IPS DF 6.9 (cell line): ENCODE results near the gene RPL22.
A peak's percentile ranks its signal among the peaks of the same experiment; 100 is the strongest.

Experiments used
- DNase-seq: peaks from one replicate; pipeline ENCODE4 v3.0.0-alpha.2; 2013; ENCODE audit warnings: low read depth, low spot score
- H3K27ac ChIP-seq: one replicate; pipeline ENCODE4 v1.5.1; 2013; ENCODE audit warnings: low read length, control low read depth
- H3K27me3 ChIP-seq: 2 replicates; pipeline ENCODE4 v1.6.1; 2013; ENCODE audit warnings: mild to moderate bottlenecking, low read length; ENCODE audit not compliant: control insufficient read depth, insufficient read depth
- H3K36me3 ChIP-seq: 2 replicates; pipeline ENCODE4 v1.6.1; 2013; ENCODE audit warnings: low read length; ENCODE audit not compliant: control insufficient read depth, insufficient read depth
- H3K4me1 ChIP-seq: 2 replicates; pipeline ENCODE4 v1.6.1; 2013; ENCODE audit warnings: low read length; ENCODE audit not compliant: control insufficient read depth, insufficient read depth
- H3K4me3 ChIP-seq: 2 replicates; pipeline ENCODE4 v1.5.1; 2013; ENCODE audit warnings: mild to moderate bottlenecking, low read length
- H3K9me3 ChIP-seq: 2 replicates; pipeline ENCODE4 v1.6.1; 2013; ENCODE audit warnings: low read length, inconsistent platforms; ENCODE audit not compliant: control insufficient read depth, insufficient read depth
- WGBS: extraction: QIAGEN DNeasy Blood & Tissue Kit; methylation state at CpG from one replicate; pipeline ENCODE4 v1.1.7; 2013; ENCODE audit warnings: mixed read lengths, missing lambda C conversion rate; ENCODE audit not compliant: insufficient read length, insufficient coverage; 5-methylcytosine and 5-hydroxymethylcytosine counted together

Gene RPL22

DNA sequence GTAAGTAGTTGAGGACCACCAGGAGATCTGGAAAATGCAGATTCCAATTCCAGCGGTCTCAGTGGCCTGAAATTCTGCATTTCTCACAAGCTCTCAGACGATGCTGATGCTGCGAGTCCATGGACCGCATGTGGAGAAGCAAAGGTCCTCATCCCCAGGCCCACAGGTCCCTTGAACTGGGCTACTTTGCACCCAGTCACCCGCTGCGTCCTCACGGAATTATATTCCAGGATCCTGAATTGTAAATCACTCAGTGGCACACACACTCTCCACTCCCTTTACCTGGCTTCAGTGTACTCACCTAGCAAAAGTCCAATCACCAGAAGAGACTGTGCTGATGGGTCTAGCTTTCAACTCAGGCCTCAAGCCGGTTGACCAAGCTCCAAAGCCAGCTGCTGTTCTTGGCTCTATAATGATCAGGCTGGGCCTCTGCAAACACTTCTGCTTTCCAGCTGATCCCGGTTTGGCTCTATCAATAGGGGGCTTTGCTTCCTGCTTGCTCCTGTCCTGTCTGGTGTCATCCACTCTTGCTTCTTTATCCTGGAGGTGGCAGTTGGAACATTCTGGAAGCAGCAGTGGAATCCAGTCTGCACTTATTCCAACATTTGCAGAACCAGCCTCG lies 904 bp upstream of the RPL22 start:
- Histone ChIP-seq H3K4me3 (peak overlapping the region; percentile 26; the same call in 1 of the 2 replicates), H3K36me3 (peaks cover 7% of the 10 kb centered on the region; the same call in 1 of the 2 replicates), H3K4me1 (peaks cover 4% of the 10 kb centered on the region; the same call in 1 of the 2 replicates), H3K9me3 (no peaks in the 10 kb centered on the region), H3K27me3 (no peaks in the 10 kb centered on the region), H3K27ac (no peak overlapping the region)
- DNase-seq: no peak
- WGBS: no CpG with 5 or more reads among the region's 10 CpGs

DNA sequence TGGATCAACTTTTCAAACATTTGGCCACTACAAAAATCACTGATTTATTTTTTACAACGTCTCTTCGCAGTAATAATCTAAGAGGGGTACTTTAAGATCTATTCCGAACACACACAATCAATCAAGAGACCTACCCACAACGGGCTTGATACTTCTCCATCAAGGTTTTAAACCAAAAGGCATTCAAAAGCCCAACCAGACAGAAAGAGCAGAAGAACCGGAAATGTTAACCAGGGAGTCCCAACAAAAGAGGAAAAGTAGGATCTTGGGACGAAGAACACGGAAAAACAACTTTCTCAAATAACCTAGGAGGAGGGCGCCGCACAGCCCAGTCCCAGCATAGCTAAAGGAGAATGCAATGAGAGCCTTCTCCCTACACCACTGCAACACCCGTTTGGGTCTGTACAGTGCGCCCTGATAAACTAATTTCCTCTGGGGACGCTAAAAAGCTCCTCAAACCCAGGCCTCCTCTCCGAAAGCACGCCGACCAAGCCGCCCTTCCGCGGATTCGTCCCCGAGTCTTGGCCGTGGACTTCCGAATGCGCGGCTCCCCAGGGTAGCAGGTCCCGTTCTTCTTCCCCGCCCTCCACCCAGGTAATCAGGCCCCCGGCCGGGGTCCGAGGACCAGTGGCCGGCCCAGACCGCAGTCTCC lies 623 bp downstream of the RPL22 start:
- WGBS: no CpG with 5 or more reads among the region's 31 CpGs

DNA sequence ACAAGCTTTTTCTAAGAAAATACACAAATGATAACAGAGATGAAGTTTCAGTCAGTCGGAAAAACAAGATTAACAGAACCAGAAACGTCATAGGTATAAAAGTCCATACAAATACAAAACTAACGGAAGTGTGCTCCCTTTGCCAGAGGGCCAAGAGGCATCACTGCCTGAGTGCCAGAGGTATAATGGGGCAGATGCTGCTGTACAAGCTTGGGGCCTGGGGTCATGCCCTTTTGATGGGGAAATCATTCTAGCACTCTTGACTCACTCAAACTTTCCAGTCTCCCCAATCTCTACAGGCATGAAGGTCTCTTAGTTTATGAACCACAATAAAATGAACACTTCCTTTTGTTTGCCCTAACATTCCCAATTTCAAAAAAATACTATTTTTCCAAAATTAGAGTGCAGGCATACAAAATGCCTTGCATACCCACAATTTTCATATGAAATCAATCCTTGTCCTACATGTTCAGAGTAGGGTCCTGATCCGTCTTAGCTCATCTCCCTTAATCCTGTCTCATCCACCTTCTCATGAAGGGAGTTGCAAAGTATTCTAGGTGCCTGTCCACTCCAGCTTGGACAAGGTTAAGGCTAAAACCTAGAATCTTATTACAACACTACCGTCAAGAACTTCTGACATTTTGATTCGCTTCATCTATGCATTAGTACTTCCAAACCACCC lies 1.5 kb downstream of the RPL22 start:
- DNase-seq: no peak
- H3K4me1 ChIP-seq: peaks cover 4% of the 10 kb centered on the region; the same call in 1 of the 2 replicates
- WGBS: no CpG with 5 or more reads among the region's 6 CpGs
- H3K27me3 ChIP-seq: no peaks in the 10 kb centered on the region
- H3K4me3 ChIP-seq: peak overlapping the region; percentile 71; the same call in 1 of the 2 replicates
- H3K27ac ChIP-seq: no peak overlapping the region
- H3K36me3 ChIP-seq: peaks cover 19% of the 10 kb centered on the region; the same call in 1 of the 2 replicates
- no peaks in the 10 kb centered on the region for H3K9me3 ChIP-seq

More for the DNA sequence above, 623 bp downstream of the RPL22 start:
- Histone ChIP-seq H3K36me3 (peaks cover 13% of the 10 kb centered on the region; the same call in 1 of the 2 replicates), H3K4me3 (peak overlapping the region; percentile 71), H3K9me3 (no peaks in the 10 kb centered on the region), H3K27ac (no peak overlapping the region), H3K4me1 (peaks cover 4% of the 10 kb centered on the region; the same call in 1 of the 2 replicates), H3K27me3 (no peaks in the 10 kb centered on the region)
- DNase-seq: no peak

DNA sequence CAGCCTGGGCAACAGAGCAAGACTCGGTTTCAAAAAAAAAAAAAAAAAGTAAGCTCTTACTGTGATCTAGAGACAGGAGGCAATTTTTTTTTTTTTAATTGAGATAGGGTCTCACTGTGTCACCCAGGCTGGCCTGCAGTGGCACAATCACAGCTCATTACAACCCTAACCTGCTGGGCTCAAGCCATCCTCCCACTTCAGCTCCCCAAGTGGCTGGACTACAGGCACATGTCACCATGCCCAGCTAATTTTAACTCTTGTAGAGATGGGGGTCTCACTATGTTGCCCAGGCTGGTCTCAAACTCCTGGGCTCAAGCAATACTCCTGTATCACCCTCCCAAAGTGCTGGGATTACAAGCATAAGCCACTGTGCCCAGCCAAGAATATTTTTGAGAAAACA lies 7.4 kb downstream of the RPL22 start:
- Histone ChIP-seq H3K4me1 (no peaks in the 10 kb centered on the region), H3K9me3 (no peaks in the 10 kb centered on the region), H3K4me3 (no peak overlapping the region), H3K27ac (no peak overlapping the region), H3K36me3 (peaks cover 38% of the 10 kb centered on the region; the same call in 1 of the 2 replicates), H3K27me3 (no peaks in the 10 kb centered on the region)
- no peak for DNase-seq
- WGBS: no CpG with 5 or more reads among the region's 1 CpG

DNA sequence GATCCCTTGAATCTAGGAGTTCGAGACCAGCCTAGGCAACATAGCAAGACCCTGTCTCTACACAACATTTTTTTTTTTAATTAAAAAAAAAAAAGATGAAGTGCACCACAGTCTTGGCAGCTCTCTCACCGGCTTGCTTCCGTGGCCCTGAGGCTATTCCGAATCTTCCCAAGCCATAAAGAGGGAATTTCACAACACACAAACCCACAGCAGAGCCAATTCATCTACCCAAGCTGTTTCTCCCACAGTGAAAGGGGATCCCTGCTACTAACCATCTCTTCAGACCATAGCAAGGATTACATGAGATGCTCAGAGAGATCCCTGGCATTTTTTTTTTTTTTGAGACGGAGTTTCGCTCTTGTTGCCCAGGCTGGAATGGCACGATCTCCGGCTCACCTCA lies 10.9 kb downstream of the RPL22 start:
- H3K27me3 ChIP-seq: no peaks in the 10 kb centered on the region
- WGBS: no CpG with 5 or more reads among the region's 8 CpGs
- H3K9me3 ChIP-seq: no peaks in the 10 kb centered on the region
- H3K36me3 ChIP-seq: peaks cover 29% of the 10 kb centered on the region; the same call in 1 of the 2 replicates
- H3K4me3 ChIP-seq: no peak overlapping the region
- peaks cover 3% of the 10 kb centered on the region; the same call in 1 of the 2 replicates for H3K4me1 ChIP-seq
- no peak for DNase-seq
- no peak overlapping the region for H3K27ac ChIP-seq

DNA sequence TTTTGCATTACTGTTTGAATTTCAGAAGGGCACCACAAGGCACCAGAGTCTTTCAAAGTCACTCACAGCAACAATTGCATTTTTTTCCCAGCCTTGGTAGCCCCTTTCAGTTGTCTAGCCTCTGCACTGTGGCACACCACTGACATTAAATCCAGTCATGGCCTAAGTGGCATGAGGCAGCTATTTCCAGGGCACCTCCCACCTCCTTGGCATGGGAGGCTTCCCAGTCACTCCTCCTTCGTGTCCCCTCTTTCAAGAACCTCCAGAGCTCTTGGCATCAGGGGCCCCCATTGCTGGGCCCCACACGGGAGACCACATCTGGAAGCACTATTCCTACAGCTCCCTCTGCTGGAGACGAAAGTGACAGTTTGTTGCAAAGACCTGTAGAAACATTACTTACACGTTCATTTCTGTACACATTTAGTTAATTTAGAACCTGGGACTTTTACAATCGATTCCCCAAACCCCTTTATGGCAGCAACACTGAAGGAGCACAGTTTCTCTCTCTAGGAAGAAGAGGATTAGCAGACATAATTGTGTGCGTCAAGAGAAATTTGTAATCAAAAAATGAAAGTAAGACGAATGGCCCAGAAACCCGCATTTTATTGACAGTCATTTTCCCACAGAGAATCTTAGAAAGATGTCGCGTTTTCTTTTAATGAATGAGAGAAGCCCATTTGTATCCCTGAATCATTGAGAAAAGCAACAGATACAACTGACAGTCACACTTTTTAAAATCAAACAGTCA lies 13.6 kb downstream of the RPL22 start:
- Histone ChIP-seq H3K4me1 (peaks cover 5% of the 10 kb centered on the region; the same call in 1 of the 2 replicates), H3K4me3 (no peak overlapping the region), H3K27ac (no peak overlapping the region), H3K27me3 (no peaks in the 10 kb centered on the region), H3K9me3 (no peaks in the 10 kb centered on the region), H3K36me3 (peaks cover 14% of the 10 kb centered on the region; the same call in 1 of the 2 replicates)
- DNase-seq: no peak
- no CpG with 5 or more reads among the region's 10 CpGs for WGBS

DNA sequence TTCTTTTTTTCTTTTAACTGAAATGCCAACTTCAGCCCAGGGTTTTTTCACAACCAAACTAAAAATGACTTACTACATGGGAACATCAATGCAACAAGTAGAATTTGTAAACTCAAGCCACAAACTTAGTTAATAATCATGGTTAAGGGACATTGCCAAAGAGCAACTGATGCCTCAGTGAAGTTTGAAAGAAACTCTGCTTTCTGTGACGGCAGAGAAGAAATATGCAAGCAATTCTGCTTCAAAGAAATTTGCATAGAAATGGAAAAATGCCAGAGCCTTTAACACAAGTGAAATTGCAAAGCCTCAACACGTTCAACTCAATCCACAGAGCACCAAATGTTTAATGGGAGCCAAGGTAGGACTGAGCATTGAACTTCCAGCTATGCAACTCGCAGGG lies 14.2 kb downstream of the RPL22 start:
- H3K27ac ChIP-seq: no peak overlapping the region
- H3K27me3 ChIP-seq: no peaks in the 10 kb centered on the region
- peaks cover 12% of the 10 kb centered on the region; the same call in 1 of the 2 replicates for H3K36me3 ChIP-seq
- H3K9me3 ChIP-seq: no peaks in the 10 kb centered on the region
- no CpG with 5 or more reads among the region's 3 CpGs for WGBS
- no peak for DNase-seq
- no peak overlapping the region for H3K4me3 ChIP-seq
- peaks cover 5% of the 10 kb centered on the region; the same call in 1 of the 2 replicates for H3K4me1 ChIP-seq

DNA sequence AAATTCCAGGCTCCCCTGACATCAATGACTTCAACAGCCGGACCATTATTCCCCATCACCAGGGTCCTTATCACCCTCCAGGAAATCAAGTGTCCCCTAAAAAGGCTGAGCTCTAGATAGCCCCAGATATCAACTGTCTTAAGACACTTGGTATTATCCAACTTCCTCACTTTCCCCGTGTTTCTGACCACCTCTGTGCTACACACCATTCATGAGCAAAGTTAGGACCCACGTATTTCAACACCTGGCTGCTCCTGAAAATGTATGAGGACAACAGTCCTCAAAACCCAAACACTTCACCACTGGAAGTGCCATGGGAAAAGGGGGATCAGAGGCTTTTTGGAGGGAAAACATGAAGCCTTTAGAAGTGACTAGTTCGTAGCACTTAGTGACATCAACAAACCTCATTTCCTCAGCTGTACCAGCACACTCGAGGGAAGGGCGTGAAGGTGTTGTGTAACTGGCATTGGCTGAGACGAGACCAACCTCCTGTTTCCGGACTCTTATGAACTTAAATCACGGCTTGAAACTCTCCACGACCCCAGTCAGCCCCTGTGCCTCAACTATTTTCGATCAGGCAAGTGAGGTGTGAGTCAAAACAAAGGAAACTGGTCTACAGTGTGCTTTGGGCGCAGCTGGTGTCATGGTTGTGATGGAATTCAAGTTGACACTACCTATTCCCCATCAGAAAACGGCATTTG lies 15.2 kb downstream of the RPL22 start:
- no peak overlapping the region for H3K4me3 ChIP-seq
- no peaks in the 10 kb centered on the region; the same call in 1 of the 2 replicates for H3K27me3 ChIP-seq
- no peaks in the 10 kb centered on the region for H3K9me3 ChIP-seq
- no CpG with 5 or more reads among the region's 13 CpGs for WGBS
- H3K36me3 ChIP-seq: peaks cover 9% of the 10 kb centered on the region; the same call in 1 of the 2 replicates
- DNase-seq: no peak
- H3K27ac ChIP-seq: no peak overlapping the region
- H3K4me1 ChIP-seq: peaks cover 5% of the 10 kb centered on the region; the same call in 1 of the 2 replicates

DNA sequence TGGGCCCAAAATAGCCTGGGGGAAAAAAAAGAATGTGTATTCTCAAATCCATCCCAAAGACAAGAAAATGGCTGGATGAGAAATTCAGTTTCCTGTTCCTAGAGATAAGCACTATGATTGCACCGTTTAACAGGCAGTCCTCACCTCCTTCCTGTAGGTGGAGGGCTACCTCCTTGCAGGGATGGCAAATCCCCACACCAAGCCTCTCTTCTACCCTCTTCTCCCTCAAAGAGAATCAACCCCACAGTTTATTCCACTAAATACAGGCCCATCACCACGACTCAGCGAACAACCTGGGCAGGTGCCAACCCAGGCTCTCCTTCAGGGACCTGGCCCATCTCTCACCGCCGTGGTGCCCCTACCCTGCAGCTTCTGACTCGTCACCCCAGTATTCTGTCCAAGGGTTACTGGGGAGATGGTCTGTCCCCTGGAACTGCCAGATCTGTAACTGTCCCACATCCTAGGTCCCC lies 15.8 kb downstream of the RPL22 start:
- Histone ChIP-seq H3K4me3 (no peak overlapping the region), H3K4me1 (peaks cover 5% of the 10 kb centered on the region; the same call in 1 of the 2 replicates), H3K27ac (no peak overlapping the region), H3K36me3 (peaks cover 6% of the 10 kb centered on the region; the same call in 1 of the 2 replicates), H3K27me3 (peaks cover 6% of the 10 kb centered on the region), H3K9me3 (no peaks in the 10 kb centered on the region)
- WGBS: no CpG with 5 or more reads among the region's 6 CpGs
- no peak for DNase-seq
